ENCODE results near the gene INPP4B.

- TF ChIP-seq CTCF (IDR thresholded peaks at IDR 0.05; ENCODE audit: low read depth, low read length): no peak
- TF ChIP-seq EZH2phosphoT487 (IDR thresholded peaks at IDR 0.05; ENCODE audit: low read depth): no peak
Measured at GRCh38 chr4:142064181-142064580, 781.9 kb downstream of the INPP4B start.
